PFSK-1 (cell line): Measurements from ENCODE around the gene GOLGA6D.

ENCODE experiments used
- FOXP2 ChIP-seq: optimal IDR thresholded peaks from 2 replicates; pipeline ENCODE3; 2011; ENCODE audit warnings: borderline replicate concordance, control low read depth, inconsistent platforms; ENCODE audit not compliant: insufficient read depth; ENCODE audit errors: extremely low read length, extremely low read depth
- POLR2AphosphoS5 ChIP-seq: IDR thresholded peaks from 2 replicates; pipeline ENCODE4 v1.6.1; 2012; ENCODE audit warnings: low read depth, mild to moderate bottlenecking, control low read depth, low read length, moderate library complexity
- TAF1 ChIP-seq: IDR thresholded peaks from 2 replicates; pipeline ENCODE4 v1.6.1; 2012; ENCODE audit warnings: low read length, control low read depth, borderline replicate concordance; ENCODE audit not compliant: insufficient read depth
- TF ChIP-seq, protein P1 (sequence below), 2 experiments: IDR thresholded peaks; 2 replicates each; pipeline versions ENCODE4 v1.6.1 to v1.8.0; 2011 to 2012; ENCODE audit warnings: low read depth in 2 of 2, low read length in 2 of 2, control low read depth in 1 of 2, inconsistent platforms in 1 of 2, mild to moderate bottlenecking in 1 of 2, moderate library complexity in 1 of 2; ENCODE audit not compliant: insufficient read depth in 1 of 2

GRCh38 chr15:75329571-75329970, 46.9 kb downstream of the GOLGA6D start:
- TF ChIP-seq, protein P1, sequence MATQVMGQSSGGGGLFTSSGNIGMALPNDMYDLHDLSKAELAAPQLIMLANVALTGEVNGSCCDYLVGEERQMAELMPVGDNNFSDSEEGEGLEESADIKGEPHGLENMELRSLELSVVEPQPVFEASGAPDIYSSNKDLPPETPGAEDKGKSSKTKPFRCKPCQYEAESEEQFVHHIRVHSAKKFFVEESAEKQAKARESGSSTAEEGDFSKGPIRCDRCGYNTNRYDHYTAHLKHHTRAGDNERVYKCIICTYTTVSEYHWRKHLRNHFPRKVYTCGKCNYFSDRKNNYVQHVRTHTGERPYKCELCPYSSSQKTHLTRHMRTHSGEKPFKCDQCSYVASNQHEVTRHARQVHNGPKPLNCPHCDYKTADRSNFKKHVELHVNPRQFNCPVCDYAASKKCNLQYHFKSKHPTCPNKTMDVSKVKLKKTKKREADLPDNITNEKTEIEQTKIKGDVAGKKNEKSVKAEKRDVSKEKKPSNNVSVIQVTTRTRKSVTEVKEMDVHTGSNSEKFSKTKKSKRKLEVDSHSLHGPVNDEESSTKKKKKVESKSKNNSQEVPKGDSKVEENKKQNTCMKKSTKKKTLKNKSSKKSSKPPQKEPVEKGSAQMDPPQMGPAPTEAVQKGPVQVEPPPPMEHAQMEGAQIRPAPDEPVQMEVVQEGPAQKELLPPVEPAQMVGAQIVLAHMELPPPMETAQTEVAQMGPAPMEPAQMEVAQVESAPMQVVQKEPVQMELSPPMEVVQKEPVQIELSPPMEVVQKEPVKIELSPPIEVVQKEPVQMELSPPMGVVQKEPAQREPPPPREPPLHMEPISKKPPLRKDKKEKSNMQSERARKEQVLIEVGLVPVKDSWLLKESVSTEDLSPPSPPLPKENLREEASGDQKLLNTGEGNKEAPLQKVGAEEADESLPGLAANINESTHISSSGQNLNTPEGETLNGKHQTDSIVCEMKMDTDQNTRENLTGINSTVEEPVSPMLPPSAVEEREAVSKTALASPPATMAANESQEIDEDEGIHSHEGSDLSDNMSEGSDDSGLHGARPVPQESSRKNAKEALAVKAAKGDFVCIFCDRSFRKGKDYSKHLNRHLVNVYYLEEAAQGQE (IDR thresholded peaks at IDR 0.05; ENCODE audit: insufficient read depth in 1 of 2, low read depth in 2 of 2, low read length in 2 of 2): no peak
- TF ChIP-seq FOXP2 (no peak), POLR2AphosphoS5 (no peak), TAF1 (no peak)
